Bone marrow (tissue), 2 donors: ENCODE results near the gene MCIDAS.

Experiments
- DNase-seq, 2 donors: peaks; one replicate each; lab custom pipeline; 2025; lab: John Stamatoyannopoulos, UW

Gene MCIDAS

GRCh38 chr5:55226934-55227663 is at the start of gene MCIDAS:
TSS of gene MCIDAS (minus strand) at chr5:55227315. CDS start at chr5:55227138, 177 bp downstream.
- DNase-seq = no peak

GRCh38 chr5:55276771-55277170 is 49.7 kb upstream of the MCIDAS start:
- DNase-seq = no peak

- no peak for DNase-seq
Measured at GRCh38 chr5:55258339-55258738, 31.2 kb upstream of the MCIDAS start.

- DNase-seq = no peak
Measured at GRCh38 chr5:55254802-55255201, 27.7 kb upstream of the MCIDAS start.

GRCh38 chr5:55250064-55250463 is 22.9 kb upstream of the MCIDAS start:
- no peak for DNase-seq

- no peak for DNase-seq
Measured at GRCh38 chr5:55241746-55242145, 14.6 kb upstream of the MCIDAS start.

- no peak for DNase-seq
Measured at GRCh38 chr5:55236800-55237199, 9.7 kb upstream of the MCIDAS start.

GRCh38 chr5:55234121-55234700 is 7.1 kb upstream of the MCIDAS start:
- DNase-seq = no peak

GRCh38 chr5:55232985-55233928 is 6.1 kb upstream of the MCIDAS start, which contains the start of gene CCNO:
TSS of gene CCNO (minus strand) at chr5:55233608. CDS start at chr5:55233523, 85 bp downstream.
- peak in 1 of 2 donors; percentile 51 for DNase-seq

- DNase-seq = no peak
Measured at GRCh38 chr5:55232271-55232984, 5.3 kb upstream of the MCIDAS start.

GRCh38 chr5:55231919-55232270 is 4.8 kb upstream of the MCIDAS start:
- no peak for DNase-seq

GRCh38 chr5:55231029-55231918 is 4.2 kb upstream of the MCIDAS start:
- DNase-seq = peak in 1 of 2 donors; percentile 53

- DNase-seq = no peak
Measured at GRCh38 chr5:55230086-55230629, 3.0 kb upstream of the MCIDAS start.

- no peak for DNase-seq
Measured at GRCh38 chr5:55227664-55228430, 732 bp upstream of the MCIDAS start.

- DNase-seq = no peak
Measured at GRCh38 chr5:55226027-55226933, 835 bp downstream of the MCIDAS start.

GRCh38 chr5:55225346-55225745 is 1.8 kb downstream of the MCIDAS start:
- DNase-seq = no peak

GRCh38 chr5:55223812-55224240 is 3.3 kb downstream of the MCIDAS start:
- DNase-seq = no peak

GRCh38 chr5:55222985-55223811 is 3.9 kb downstream of the MCIDAS start:
- no peak for DNase-seq
